DOHH2 (cell line): ENCODE data around the gene FBRSL1.

ENCODE experiments used
- CTCF ChIP-seq: fragments of 200-600 bp; sonication (generic); IDR thresholded peaks from one replicate; pipeline ENCODE4 v1.5.1; 2014; ENCODE audit warnings: antibody characterized with exemption, mild to moderate bottlenecking, low read depth, low read length; ENCODE audit not compliant: poor library complexity, severe bottlenecking
- EZH2phosphoT487 ChIP-seq: fragments of 200-600 bp; sonication (generic); IDR thresholded peaks from 2 replicates; pipeline ENCODE4 v1.6.1; 2017; ENCODE audit warnings: borderline replicate concordance, mild to moderate bottlenecking, antibody characterized with exemption, low read length, moderate library complexity, mixed read lengths

DNA sequence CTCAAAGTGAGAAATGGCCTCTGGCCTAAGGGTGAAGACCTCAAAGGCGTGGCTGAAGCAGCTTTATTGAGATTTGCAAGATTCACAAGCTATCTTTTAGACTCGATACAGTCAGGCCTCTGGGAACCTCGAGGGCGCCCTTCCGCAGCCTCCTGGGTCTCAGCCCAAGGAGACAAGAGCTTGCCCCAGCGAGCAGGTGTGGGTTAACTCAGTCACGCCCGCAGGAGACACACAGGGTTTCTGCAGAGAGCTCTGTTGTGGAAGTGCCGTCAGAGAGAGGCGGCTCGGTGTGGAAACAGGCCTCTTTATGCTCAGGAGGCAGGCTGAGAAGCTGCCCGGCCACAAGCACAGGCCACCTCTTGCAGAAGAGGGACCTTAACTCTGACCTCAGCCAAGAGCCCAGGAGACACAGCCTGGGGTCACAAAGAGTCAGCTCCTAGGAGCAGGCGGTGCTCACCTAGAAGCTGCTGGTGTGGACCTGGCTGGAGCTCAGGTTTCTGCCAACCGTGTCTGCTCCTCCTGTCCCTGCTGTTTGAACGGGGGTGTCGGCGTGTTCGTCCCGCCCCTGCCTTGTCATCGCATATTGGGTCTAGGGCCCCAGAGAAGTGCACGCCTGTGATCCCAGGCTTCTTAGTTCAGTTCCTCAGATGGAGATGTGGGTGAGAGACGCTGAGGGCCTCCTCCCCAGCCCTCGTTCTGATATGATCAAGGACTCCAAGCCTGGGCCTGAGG is 42.1 kb upstream of the FBRSL1 start:
- TF ChIP-seq CTCF (no peak), EZH2phosphoT487 (no peak)
